ENCODE measurements around the gene GAPVD1.

GRCh38 chr9:125346080-125346732, 84.6 kb downstream of the GAPVD1 start:
- TF ChIP-seq POLR2AphosphoS5 (IDR thresholded peaks at IDR 0.05; ENCODE audit: low read depth, low read length) (no peak), POLR2A (IDR thresholded peaks at IDR 0.05; ENCODE audit: low read depth, low read length) (no peak)

Measured in GM12892 (cell line).